Liver (tissue), 9 donors: ENCODE results near the gene TAAR8. TPM values are rescaled to one million over a fixed set of nuclear protein-coding genes. Genes with fewer than 3 reads are reported as not detected.

Experiments
- DNase-seq: peaks from one replicate; pipeline ENCODE4 v3.0.0-alpha.2; 2017; ENCODE audit warnings: low spot score
- H3K27ac ChIP-seq, 2 donors: one replicate each; pipeline ENCODE4 v1.7.0; 2013; ENCODE audit warnings: inconsistent platforms in 2 of 2, low read length in 2 of 2, control low read depth in 1 of 2, low read depth in 1 of 2, mild to moderate bottlenecking in 1 of 2
- H3K27me3 ChIP-seq, 4 donors: one replicate each; pipeline versions ENCODE4 v1.6.1 to v1.7.0; 2013; ENCODE audit warnings: low read length in 3 of 4, inconsistent platforms in 1 of 4, mild to moderate bottlenecking in 1 of 4, moderate library complexity in 1 of 4; ENCODE audit not compliant: control insufficient read depth in 4 of 4, insufficient read depth in 4 of 4
- H3K36me3 ChIP-seq, 4 donors: one replicate each; pipeline versions ENCODE4 v1.6.1 to v1.7.0; 2013; ENCODE audit warnings: low read length in 3 of 4, mild to moderate bottlenecking in 3 of 4, low read depth in 1 of 4, moderate library complexity in 1 of 4; ENCODE audit not compliant: control insufficient read depth in 4 of 4, insufficient read depth in 3 of 4
- H3K4me1 ChIP-seq, 4 donors: one replicate each; pipeline versions ENCODE4 v1.6.1 to v1.7.0; 2013; ENCODE audit warnings: low read length in 3 of 4, mild to moderate bottlenecking in 3 of 4, moderate library complexity in 1 of 4; ENCODE audit not compliant: control insufficient read depth in 4 of 4, insufficient read depth in 4 of 4
- H3K4me3 ChIP-seq, 3 donors: one replicate each; pipeline versions ENCODE4 v1.6.1 to v1.7.0; 2013; ENCODE audit warnings: low read length in 3 of 3, control low read depth in 1 of 3, low read depth in 1 of 3, mild to moderate bottlenecking in 1 of 3
- H3K9ac ChIP-seq, 2 donors: one replicate each; pipeline ENCODE4 v1.7.0; 2013; ENCODE audit warnings: low read length in 2 of 2, mild to moderate bottlenecking in 2 of 2, moderate library complexity in 2 of 2, control low read depth in 1 of 2, low read depth in 1 of 2
- H3K9me3 ChIP-seq, 4 donors: one replicate each; pipeline versions ENCODE4 v1.6.1 to v1.7.0; 2013; ENCODE audit warnings: low read length in 3 of 4; ENCODE audit not compliant: control insufficient read depth in 4 of 4
- EGR1 ChIP-seq, 2 donors: IDR thresholded peaks; 2 replicates each; pipeline ENCODE4 v1.6.1; 2016 to 2018; ENCODE audit warnings: antibody characterized with exemption in 2 of 2, low read depth in 2 of 2
- FOXA1 ChIP-seq: IDR thresholded peaks from 2 replicates; pipeline ENCODE4 v1.6.1; 2016; ENCODE audit warnings: antibody characterized with exemption
- FOXA2 ChIP-seq: IDR thresholded peaks from 2 replicates; pipeline ENCODE4 v1.6.1; 2016; ENCODE audit warnings: antibody characterized with exemption
- GABPA ChIP-seq, 2 donors: IDR thresholded peaks in 1 of 2; conservative IDR thresholded peaks in 1 of 2; 2 replicates each; pipeline ENCODE4 v1.6.1; 2016; ENCODE audit warnings: antibody characterized with exemption in 2 of 2, mild to moderate bottlenecking in 1 of 2, moderate library complexity in 1 of 2
- HNF4A ChIP-seq, 2 donors: conservative IDR thresholded peaks; 2 replicates each; pipeline ENCODE4 v1.6.1; 2016; ENCODE audit warnings: antibody characterized with exemption in 2 of 2, mild to moderate bottlenecking in 2 of 2
- HNF4G ChIP-seq: IDR thresholded peaks from 2 replicates; pipeline ENCODE4 v1.6.1; 2016; ENCODE audit warnings: antibody characterized with exemption
- JUND ChIP-seq, 2 donors: IDR thresholded peaks; 2 replicates each; pipeline ENCODE4 v1.6.1; 2016; ENCODE audit warnings: antibody characterized with exemption in 2 of 2
- NR2F2 ChIP-seq: IDR thresholded peaks from 2 replicates; pipeline ENCODE4 v1.6.1; 2016; ENCODE audit warnings: antibody characterized with exemption
- RAD21 ChIP-seq, 2 donors: IDR thresholded peaks; 2 replicates each; pipeline ENCODE4 v1.6.1; 2016; ENCODE audit warnings: antibody characterized with exemption in 2 of 2, mild to moderate bottlenecking in 2 of 2
- RXRA ChIP-seq, 2 donors: IDR thresholded peaks; 2 replicates each; pipeline ENCODE4 v1.6.1; 2017 to 2018; ENCODE audit warnings: antibody characterized with exemption in 2 of 2, mild to moderate bottlenecking in 1 of 2
- SP1 ChIP-seq: IDR thresholded peaks from 2 replicates; pipeline ENCODE4 v1.6.1; 2018; ENCODE audit warnings: antibody characterized with exemption, mild to moderate bottlenecking
- TAF1 ChIP-seq: conservative IDR thresholded peaks from 2 replicates; pipeline ENCODE4 v1.6.1; 2016; ENCODE audit warnings: antibody characterized with exemption, mild to moderate bottlenecking
- YY1 ChIP-seq: IDR thresholded peaks from 2 replicates; pipeline ENCODE4 v1.6.1; 2016; ENCODE audit warnings: antibody characterized with exemption, mild to moderate bottlenecking
- WGBS: extraction: QIAGEN DNeasy Blood & Tissue Kit; methylation state at CpG from one replicate; pipeline ENCODE4 v1.1.7; 2013; 5-methylcytosine and 5-hydroxymethylcytosine counted together
- polyA plus RNA-seq, 2 donors: library from polyadenylated mRNA; stranded (reverse) in 1 of 2; unstranded in 1 of 2; fragments of 200-250 nt in 1 of 2; fragments of >200 nt in 1 of 2; fragmentation: Nextera tagmentation in 1 of 2; extraction: Ambion mirVana in 1 of 2; gene quantifications; one replicate each; pipeline versions ENCODE4 v1.2.1 to v1.2.3, GENCODE V29; 2013 to 2015
- total RNA-seq, 2 donors: library from RNA; depleted of rRNA; stranded (reverse); fragments of >200 nt; gene quantifications; one replicate each; pipeline ENCODE4 v1.2.3, GENCODE V29; 2014
- TF ChIP-seq, protein P1 (sequence below): IDR thresholded peaks from 2 replicates; pipeline ENCODE4 v1.6.1; 2016; ENCODE audit warnings: antibody characterized with exemption, mild to moderate bottlenecking
- TF ChIP-seq, protein P2 (sequence below): IDR thresholded peaks from 2 replicates; pipeline ENCODE4 v1.6.1; 2016; ENCODE audit warnings: antibody characterized with exemption
- TF ChIP-seq, protein P3 (sequence below): fragments of 150-350 bp; IDR thresholded peaks from 2 replicates; pipeline ENCODE4 v1.5.1; 2017; ENCODE audit warnings: improper control_type of control experiment, low read depth, low read length; ENCODE audit not compliant: missing input control
- TF ChIP-seq, protein P4 (sequence below): IDR thresholded peaks from 2 replicates; pipeline ENCODE4 v1.6.1; 2016; ENCODE audit warnings: antibody characterized with exemption
- TF ChIP-seq, protein P5 (sequence below): IDR thresholded peaks from 2 replicates; pipeline ENCODE4 v1.6.1; 2016; ENCODE audit warnings: antibody characterized with exemption
- donor health status: healthy.
- donor health status: healthy.
- donor health status: healthy.
- donor health status: healthy.
- donor health status: healthy.

Gene TAAR8
- total and polyA plus RNA-seq, 4 donors, result not detected

GRCh38 chr6:132566404-132566803, 13.9 kb downstream of the TAAR8 start:
- Histone ChIP-seq H3K27me3 (peaks cover 0 to 5% (median 0%) of the 10 kb centered on the region in 4 donors), H3K9me3 (no peaks in the 10 kb centered on the region), H3K9ac (no peak overlapping the region), H3K27ac (no peak overlapping the region), H3K36me3 (no peaks in the 10 kb centered on the region), H3K4me1 (no peaks in the 10 kb centered on the region), H3K4me3 (no peak overlapping the region)
- no peak for DNase-seq
- no peak for TF ChIP-seq GABPA (IDR thresholded peaks at IDR 0.05 in 1 of 2, conservative IDR thresholded peaks at IDR 0.05 in 1 of 2)
- TF ChIP-seq JUND (IDR thresholded peaks at IDR 0.05), result no peak
- no peak for TF ChIP-seq YY1
- no peak for TF ChIP-seq RAD21 (IDR thresholded peaks at IDR 0.05)
- no peak for TF ChIP-seq RXRA (IDR thresholded peaks at IDR 0.05)
- TF ChIP-seq, protein P1, sequence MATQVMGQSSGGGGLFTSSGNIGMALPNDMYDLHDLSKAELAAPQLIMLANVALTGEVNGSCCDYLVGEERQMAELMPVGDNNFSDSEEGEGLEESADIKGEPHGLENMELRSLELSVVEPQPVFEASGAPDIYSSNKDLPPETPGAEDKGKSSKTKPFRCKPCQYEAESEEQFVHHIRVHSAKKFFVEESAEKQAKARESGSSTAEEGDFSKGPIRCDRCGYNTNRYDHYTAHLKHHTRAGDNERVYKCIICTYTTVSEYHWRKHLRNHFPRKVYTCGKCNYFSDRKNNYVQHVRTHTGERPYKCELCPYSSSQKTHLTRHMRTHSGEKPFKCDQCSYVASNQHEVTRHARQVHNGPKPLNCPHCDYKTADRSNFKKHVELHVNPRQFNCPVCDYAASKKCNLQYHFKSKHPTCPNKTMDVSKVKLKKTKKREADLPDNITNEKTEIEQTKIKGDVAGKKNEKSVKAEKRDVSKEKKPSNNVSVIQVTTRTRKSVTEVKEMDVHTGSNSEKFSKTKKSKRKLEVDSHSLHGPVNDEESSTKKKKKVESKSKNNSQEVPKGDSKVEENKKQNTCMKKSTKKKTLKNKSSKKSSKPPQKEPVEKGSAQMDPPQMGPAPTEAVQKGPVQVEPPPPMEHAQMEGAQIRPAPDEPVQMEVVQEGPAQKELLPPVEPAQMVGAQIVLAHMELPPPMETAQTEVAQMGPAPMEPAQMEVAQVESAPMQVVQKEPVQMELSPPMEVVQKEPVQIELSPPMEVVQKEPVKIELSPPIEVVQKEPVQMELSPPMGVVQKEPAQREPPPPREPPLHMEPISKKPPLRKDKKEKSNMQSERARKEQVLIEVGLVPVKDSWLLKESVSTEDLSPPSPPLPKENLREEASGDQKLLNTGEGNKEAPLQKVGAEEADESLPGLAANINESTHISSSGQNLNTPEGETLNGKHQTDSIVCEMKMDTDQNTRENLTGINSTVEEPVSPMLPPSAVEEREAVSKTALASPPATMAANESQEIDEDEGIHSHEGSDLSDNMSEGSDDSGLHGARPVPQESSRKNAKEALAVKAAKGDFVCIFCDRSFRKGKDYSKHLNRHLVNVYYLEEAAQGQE, result no peak
- TF ChIP-seq EGR1 (IDR thresholded peaks at IDR 0.05; ENCODE audit: low read depth in 2 of 2), result no peak
- TF ChIP-seq SP1, result no peak
- TF ChIP-seq, protein P2, sequence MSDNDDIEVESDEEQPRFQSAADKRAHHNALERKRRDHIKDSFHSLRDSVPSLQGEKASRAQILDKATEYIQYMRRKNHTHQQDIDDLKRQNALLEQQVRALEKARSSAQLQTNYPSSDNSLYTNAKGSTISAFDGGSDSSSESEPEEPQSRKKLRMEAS, result no peak
- no peak for TF ChIP-seq FOXA1
- TF ChIP-seq, protein P3, sequence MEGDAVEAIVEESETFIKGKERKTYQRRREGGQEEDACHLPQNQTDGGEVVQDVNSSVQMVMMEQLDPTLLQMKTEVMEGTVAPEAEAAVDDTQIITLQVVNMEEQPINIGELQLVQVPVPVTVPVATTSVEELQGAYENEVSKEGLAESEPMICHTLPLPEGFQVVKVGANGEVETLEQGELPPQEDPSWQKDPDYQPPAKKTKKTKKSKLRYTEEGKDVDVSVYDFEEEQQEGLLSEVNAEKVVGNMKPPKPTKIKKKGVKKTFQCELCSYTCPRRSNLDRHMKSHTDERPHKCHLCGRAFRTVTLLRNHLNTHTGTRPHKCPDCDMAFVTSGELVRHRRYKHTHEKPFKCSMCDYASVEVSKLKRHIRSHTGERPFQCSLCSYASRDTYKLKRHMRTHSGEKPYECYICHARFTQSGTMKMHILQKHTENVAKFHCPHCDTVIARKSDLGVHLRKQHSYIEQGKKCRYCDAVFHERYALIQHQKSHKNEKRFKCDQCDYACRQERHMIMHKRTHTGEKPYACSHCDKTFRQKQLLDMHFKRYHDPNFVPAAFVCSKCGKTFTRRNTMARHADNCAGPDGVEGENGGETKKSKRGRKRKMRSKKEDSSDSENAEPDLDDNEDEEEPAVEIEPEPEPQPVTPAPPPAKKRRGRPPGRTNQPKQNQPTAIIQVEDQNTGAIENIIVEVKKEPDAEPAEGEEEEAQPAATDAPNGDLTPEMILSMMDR, result no peak
- TF ChIP-seq NR2F2, result no peak
- TF ChIP-seq, protein P4, sequence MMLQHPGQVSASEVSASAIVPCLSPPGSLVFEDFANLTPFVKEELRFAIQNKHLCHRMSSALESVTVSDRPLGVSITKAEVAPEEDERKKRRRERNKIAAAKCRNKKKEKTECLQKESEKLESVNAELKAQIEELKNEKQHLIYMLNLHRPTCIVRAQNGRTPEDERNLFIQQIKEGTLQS, result no peak
- TF ChIP-seq, protein P5, sequence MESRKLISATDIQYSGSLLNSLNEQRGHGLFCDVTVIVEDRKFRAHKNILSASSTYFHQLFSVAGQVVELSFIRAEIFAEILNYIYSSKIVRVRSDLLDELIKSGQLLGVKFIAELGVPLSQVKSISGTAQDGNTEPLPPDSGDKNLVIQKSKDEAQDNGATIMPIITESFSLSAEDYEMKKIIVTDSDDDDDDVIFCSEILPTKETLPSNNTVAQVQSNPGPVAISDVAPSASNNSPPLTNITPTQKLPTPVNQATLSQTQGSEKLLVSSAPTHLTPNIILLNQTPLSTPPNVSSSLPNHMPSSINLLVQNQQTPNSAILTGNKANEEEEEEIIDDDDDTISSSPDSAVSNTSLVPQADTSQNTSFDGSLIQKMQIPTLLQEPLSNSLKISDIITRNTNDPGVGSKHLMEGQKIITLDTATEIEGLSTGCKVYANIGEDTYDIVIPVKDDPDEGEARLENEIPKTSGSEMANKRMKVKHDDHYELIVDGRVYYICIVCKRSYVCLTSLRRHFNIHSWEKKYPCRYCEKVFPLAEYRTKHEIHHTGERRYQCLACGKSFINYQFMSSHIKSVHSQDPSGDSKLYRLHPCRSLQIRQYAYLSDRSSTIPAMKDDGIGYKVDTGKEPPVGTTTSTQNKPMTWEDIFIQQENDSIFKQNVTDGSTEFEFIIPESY, result no peak
- no peak for TF ChIP-seq TAF1
- TF ChIP-seq HNF4G, result no peak
- TF ChIP-seq HNF4A (conservative IDR thresholded peaks at IDR 0.05), result no peak
- TF ChIP-seq FOXA2, result no peak
- WGBS, result 87% methylated on average over 6 of the region's 6 CpGs
